Smooth muscle cell (in vitro differentiated cells): Measurements from ENCODE around the gene C8B. TPM values are rescaled to one million over a fixed set of nuclear protein-coding genes. Genes with fewer than 3 reads are reported as not detected.

Experiments used
- DNase-seq: peaks from one replicate; lab custom pipeline; 2025; ENCODE audit not compliant: unreplicated experiment; lab: John Stamatoyannopoulos, UW
- H2AFZ ChIP-seq: fragments of 200-600 bp; sonication (generic); 2 replicates; pipeline ENCODE4 v1.6.0; 2016; ENCODE audit warnings: antibody characterized with exemption, low read depth, mild to moderate bottlenecking
- H3F3A ChIP-seq: fragments of 200-600 bp; sonication (generic); 2 replicates; pipeline ENCODE4 v1.6.0; 2017; ENCODE audit warnings: antibody characterized with exemption, low read depth
- H3K27ac ChIP-seq: fragments of 200-600 bp; sonication (generic); 2 replicates; pipeline ENCODE4 v1.5.1; 2016; ENCODE audit warnings: low read depth, mild to moderate bottlenecking
- H3K27me3 ChIP-seq: fragments of 200-600 bp; sonication (generic); 2 replicates; pipeline ENCODE4 v1.6.1; 2016; ENCODE audit warnings: low read depth, mild to moderate bottlenecking
- H3K36me3 ChIP-seq: fragments of 200-600 bp; sonication (generic); 2 replicates; pipeline ENCODE4 v1.5.1; 2016; ENCODE audit warnings: low read depth
- H3K4me1 ChIP-seq: fragments of 200-600 bp; sonication (generic); 2 replicates; pipeline ENCODE4 v1.5.1; 2016; ENCODE audit warnings: low read depth
- H3K4me2 ChIP-seq: fragments of 200-600 bp; sonication (generic); 2 replicates; pipeline ENCODE4 v1.6.0; 2016; ENCODE audit warnings: mild to moderate bottlenecking
- H3K4me3 ChIP-seq: fragments of 200-600 bp; sonication (generic); 2 replicates; pipeline ENCODE4 v1.5.1; 2016; ENCODE audit warnings: mild to moderate bottlenecking
- H3K79me2 ChIP-seq: fragments of 200-600 bp; sonication (generic); 2 replicates; pipeline ENCODE4 v1.6.0; 2016; ENCODE audit warnings: low read depth, mild to moderate bottlenecking
- H3K9ac ChIP-seq: fragments of 200-600 bp; sonication (generic); 2 replicates; pipeline ENCODE4 v1.6.0; 2016; ENCODE audit warnings: low read depth
- H3K9me3 ChIP-seq: fragments of 200-600 bp; sonication (generic); replicated peaks from 2 replicates; pipeline ENCODE4 v1.5.1; 2016; ENCODE audit warnings: low read depth
- H4K20me1 ChIP-seq: fragments of 200-600 bp; sonication (generic); 2 replicates; pipeline ENCODE4 v1.6.0; 2016; ENCODE audit warnings: low read depth
- CTCF ChIP-seq: fragments of 200-600 bp; sonication (generic); IDR thresholded peaks from 2 replicates; pipeline ENCODE4 v1.5.1; 2017; ENCODE audit warnings: borderline replicate concordance, mild to moderate bottlenecking, antibody characterized with exemption; ENCODE audit not compliant: insufficient read depth, poor library complexity, severe bottlenecking
- WGBS: methylation state at CpG from one replicate; pipeline ENCODE4 v1.1.7; 2016; ENCODE audit warnings: low lambda C conversion rate; 5-methylcytosine and 5-hydroxymethylcytosine counted together
- polyA plus RNA-seq: library from polyadenylated mRNA; unstranded; fragments of >200 nt; fragmentation: Nextera tagmentation; extraction: Ambion mirVana; gene quantifications from 2 replicates; pipeline ENCODE4 v1.2.1, GENCODE V29; 2016
- total RNA-seq: library from RNA; depleted of rRNA; stranded (reverse); fragments of >200 nt; gene quantifications from 2 replicates; pipeline ENCODE4 v1.2.3, GENCODE V29; 2014

Gene C8B
- total and polyA plus RNA-seq, 2 experiments from 2014 or later = 0.09 TPM; not detected in 1

GRCh38 chr1:56978819-56979218, 13.0 kb upstream of the C8B start:
- WGBS = 85% methylated on average over 5 of the region's 5 CpGs
- H4K20me1 ChIP-seq = no peaks in the 10 kb centered on the region

GRCh38 chr1:56977910-56978309, 12.1 kb upstream of the C8B start:
- no peak for TF ChIP-seq CTCF
- Histone ChIP-seq H3K27ac (no peak overlapping the region), H3K4me3 (no peak overlapping the region), H3K79me2 (no peaks in the 10 kb centered on the region), H2AFZ (no peak overlapping the region), H3K36me3 (no peaks in the 10 kb centered on the region), H3K4me1 (no peaks in the 10 kb centered on the region), H3F3A (peaks cover 4% of the 10 kb centered on the region), H3K27me3 (peaks cover 13% of the 10 kb centered on the region), H3K9ac (no peak overlapping the region), H3K9me3 (no peaks in the 10 kb centered on the region), H4K20me1 (no peaks in the 10 kb centered on the region), H3K4me2 (no peak overlapping the region)
- 76% methylated on average over 4 of the region's 4 CpGs for WGBS
- DNase-seq = no peak

More at GRCh38 chr1:56978819-56979218, 13.0 kb upstream of the C8B start:
- peaks cover 4% of the 10 kb centered on the region for H3F3A ChIP-seq
- H3K9ac ChIP-seq = no peak overlapping the region
- peaks cover 13% of the 10 kb centered on the region for H3K27me3 ChIP-seq
- no peak overlapping the region for H3K4me2 ChIP-seq
- TF ChIP-seq CTCF = no peak
- no peaks in the 10 kb centered on the region for H3K79me2 ChIP-seq
- no peak overlapping the region for H3K27ac ChIP-seq
- no peak overlapping the region for H3K4me3 ChIP-seq
- no peak for DNase-seq
- no peaks in the 10 kb centered on the region for H3K4me1 ChIP-seq
- no peaks in the 10 kb centered on the region for H3K9me3 ChIP-seq
- H2AFZ ChIP-seq = no peak overlapping the region
- no peaks in the 10 kb centered on the region for H3K36me3 ChIP-seq

GRCh38 chr1:56975446-56975845, 9.6 kb upstream of the C8B start:
- 93% methylated on average over 4 of the region's 4 CpGs for WGBS
- no peak overlapping the region for H3K4me3 ChIP-seq

More at GRCh38 chr1:56975446-56975845, 9.6 kb upstream of the C8B start:
- H4K20me1 ChIP-seq = no peaks in the 10 kb centered on the region
- no peaks in the 10 kb centered on the region for H3K36me3 ChIP-seq
- no peaks in the 10 kb centered on the region for H3K9me3 ChIP-seq
- H3K4me2 ChIP-seq = no peak overlapping the region
- no peaks in the 10 kb centered on the region for H3K79me2 ChIP-seq
- no peaks in the 10 kb centered on the region for H3K4me1 ChIP-seq
- no peak for DNase-seq
- H3K9ac ChIP-seq = no peak overlapping the region
- H2AFZ ChIP-seq = no peak overlapping the region
- TF ChIP-seq CTCF = no peak
- no peak overlapping the region for H3K27ac ChIP-seq
- H3F3A ChIP-seq = peaks cover 4% of the 10 kb centered on the region
- H3K27me3 ChIP-seq = peaks cover 4% of the 10 kb centered on the region
